NCI-H2081 (cell line): ENCODE data around the gene TNFRSF19.
A peak's percentile ranks its signal among the peaks of the same experiment; 100 is the strongest.
"Not testable (repeated sequence)": the region's sequence is repeated elsewhere in the genome, so short reads cannot be mapped to it uniquely, and the experiment has no call there.

Source experiments
- DNase-seq, 2 experiments: peaks; one replicate each; lab custom pipeline; 2025; lab: John Stamatoyannopoulos, UW

TNFRSF19 gene

GRCh38 chr13:23570099-23570920 lies at the start of gene TNFRSF19:
Gene TNFRSF19, plus strand, starts transcription at chr13:23570412. Its CDS starts 19,772 bp downstream, at chr13:23590184.
- peak in 1 of 2 experiments; percentile 19 for DNase-seq

GRCh38 chr13:23529926-23530325 lies 40.3 kb upstream of the TNFRSF19 start:
- not testable (repeated sequence) for DNase-seq

GRCh38 chr13:23531446-23531845 lies 38.8 kb upstream of the TNFRSF19 start:
- no peak for DNase-seq

- no peak for DNase-seq
Measured at GRCh38 chr13:23534090-23534489, 36.1 kb upstream of the TNFRSF19 start.

GRCh38 chr13:23541221-23541824 lies 28.9 kb upstream of the TNFRSF19 start:
- no peak for DNase-seq

GRCh38 chr13:23544668-23545067 lies 25.5 kb upstream of the TNFRSF19 start:
- DNase-seq: no peak

GRCh38 chr13:23547000-23547590 lies 23.1 kb upstream of the TNFRSF19 start:
- no peak for DNase-seq

- DNase-seq: no peak
Measured at GRCh38 chr13:23549724-23550123, 20.5 kb upstream of the TNFRSF19 start.

GRCh38 chr13:23550163-23550562 lies 20.0 kb upstream of the TNFRSF19 start:
- no peak for DNase-seq

GRCh38 chr13:23551213-23552008 lies 18.8 kb upstream of the TNFRSF19 start:
- DNase-seq: no peak

GRCh38 chr13:23552171-23552570 lies 18.0 kb upstream of the TNFRSF19 start:
- no peak for DNase-seq

- no peak for DNase-seq
Measured at GRCh38 chr13:23552661-23553060, 17.6 kb upstream of the TNFRSF19 start.

- DNase-seq: no peak
Measured at GRCh38 chr13:23554000-23554399, 16.2 kb upstream of the TNFRSF19 start.

- DNase-seq: no peak
Measured at GRCh38 chr13:23557043-23557442, 13.2 kb upstream of the TNFRSF19 start.

- no peak for DNase-seq
Measured at GRCh38 chr13:23557733-23558132, 12.5 kb upstream of the TNFRSF19 start.

- no peak for DNase-seq
Measured at GRCh38 chr13:23558675-23559536, 11.3 kb upstream of the TNFRSF19 start.

GRCh38 chr13:23560571-23561089 lies 9.6 kb upstream of the TNFRSF19 start:
- no peak for DNase-seq

- no peak for DNase-seq
Measured at GRCh38 chr13:23561261-23561660, 9.0 kb upstream of the TNFRSF19 start.

- DNase-seq: no peak
Measured at GRCh38 chr13:23563085-23563845, 6.9 kb upstream of the TNFRSF19 start.

- DNase-seq: no peak
Measured at GRCh38 chr13:23567906-23568460, 2.2 kb upstream of the TNFRSF19 start.
